Measurements from ENCODE around the gene SPTAN1.

GRCh38 chr9:128675382-128675781 lies 123.0 kb downstream of the SPTAN1 start:
- TF ChIP-seq REST (IDR thresholded peaks at IDR 0.05; ENCODE audit: borderline replicate concordance) (no peak), EZH2 (IDR thresholded peaks at IDR 0.05; ENCODE audit: borderline replicate concordance, insufficient read depth, low read length, poor library complexity, severe bottlenecking) (no peak), POLR2AphosphoS5 (IDR thresholded peaks at IDR 0.05) (no peak), TAF1 (IDR thresholded peaks at IDR 0.05; ENCODE audit: low read depth) (no peak), EP300 (conservative IDR thresholded peaks at IDR 0.05; ENCODE audit: poor library complexity, severe bottlenecking) (no peak), CTCF (IDR thresholded peaks at IDR 0.05; ENCODE audit: poor library complexity, severe bottlenecking) (no peak), SMC3 (conservative IDR thresholded peaks at IDR 0.05; ENCODE audit: poor library complexity) (no peak), MXI1 (conservative IDR thresholded peaks at IDR 0.05; ENCODE audit: poor library complexity, severe bottlenecking) (no peak), RAD21 (conservative IDR thresholded peaks at IDR 0.05) (no peak)
